Glomerular visceral epithelial cell (primary cell): ENCODE measurements around the gene POLR3A.
A peak's percentile ranks its signal among the peaks of the same experiment; 100 is the strongest.
"Not testable (repeated sequence)": the region's sequence is repeated elsewhere in the genome, so short reads cannot be mapped to it uniquely, and the experiment has no call there.

Experiments
- DNase-seq: peaks from one replicate; pipeline ENCODE4 v3.0.0-alpha.2; 2016; ENCODE audit errors: extremely low spot score

The POLR3A gene

GRCh38 chr10:78029269-78030226, at the start of gene POLR3A:
Gene POLR3A, minus strand, starts transcription at chr10:78029515. Its CDS starts 108 bp downstream, at chr10:78029407.
- peak; percentile 98 for DNase-seq

- DNase-seq: no peak
Measured at GRCh38 chr10:78078539-78079330, 49.4 kb upstream of the POLR3A start.

DNA sequence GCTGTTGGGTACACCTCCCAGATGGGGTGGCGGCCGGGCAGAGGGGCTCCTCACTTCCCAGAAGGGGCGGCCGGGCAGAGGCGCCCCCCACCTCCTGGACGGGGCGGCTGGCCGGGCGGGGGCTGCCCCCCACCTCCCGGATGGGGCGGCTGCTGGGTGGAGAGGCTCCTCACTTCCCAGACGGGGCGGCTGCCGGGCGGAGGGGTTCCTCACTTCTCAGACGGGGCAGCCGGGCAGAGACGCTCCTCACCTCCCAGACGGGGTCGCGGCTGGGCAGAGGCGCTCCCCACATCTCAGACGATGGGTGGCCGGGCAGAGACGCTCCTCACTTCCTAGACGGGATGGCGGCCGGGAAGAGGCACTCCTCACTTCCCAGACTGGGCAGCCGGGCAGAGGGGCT, 46.5 kb upstream of the POLR3A start:
- DNase-seq: not testable (repeated sequence)

- DNase-seq: no peak
Measured at GRCh38 chr10:78072504-78072903, 43.2 kb upstream of the POLR3A start.

- DNase-seq: no peak
Measured at GRCh38 chr10:78071857-78072179, 42.5 kb upstream of the POLR3A start.

- DNase-seq: no peak
Measured at GRCh38 chr10:78071140-78071856, 42.0 kb upstream of the POLR3A start.

DNA sequence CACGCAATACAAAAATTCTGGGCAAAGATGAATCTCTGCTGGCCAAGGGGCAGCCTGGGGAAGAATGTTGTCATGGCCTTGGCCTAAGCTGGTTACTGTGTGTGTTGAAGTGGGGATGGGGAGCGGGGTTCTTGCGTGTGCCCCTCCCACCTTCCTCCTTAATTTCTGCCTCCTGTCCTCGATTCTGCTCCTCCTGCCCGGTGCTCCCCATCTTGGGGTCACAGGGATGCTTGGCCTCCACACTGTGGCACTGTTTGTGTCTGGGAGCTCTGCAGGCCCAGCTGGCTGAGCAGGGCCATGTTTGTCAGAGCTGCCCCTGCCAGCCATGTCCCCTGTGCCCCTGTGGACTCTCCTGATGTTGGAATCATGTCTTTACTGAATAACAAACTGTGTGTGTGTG, 41.4 kb upstream of the POLR3A start:
- DNase-seq: no peak

- DNase-seq: not testable (repeated sequence)
Measured at GRCh38 chr10:78070064-78070463, 40.7 kb upstream of the POLR3A start.

DNA sequence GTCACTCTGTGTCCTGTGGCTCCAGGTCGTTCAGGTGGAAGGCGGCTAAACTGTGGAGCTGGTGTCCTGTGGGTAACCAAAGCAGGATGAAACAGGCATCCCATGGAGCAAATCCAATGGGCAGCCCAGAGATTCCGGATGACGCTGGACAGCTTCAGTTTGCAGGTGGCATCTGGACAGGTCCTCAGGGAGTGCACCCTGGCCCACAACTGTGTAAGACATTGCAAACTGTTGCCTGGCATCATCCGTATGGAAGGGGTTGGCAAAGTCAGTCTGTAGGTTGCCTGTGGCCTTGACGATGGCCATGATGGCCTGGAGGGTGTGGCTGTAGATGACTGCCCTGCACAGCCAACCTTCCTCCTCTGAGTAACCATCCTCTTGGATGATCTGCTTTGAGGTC, 39.8 kb upstream of the POLR3A start:
- no peak for DNase-seq

- no peak for DNase-seq
Measured at GRCh38 chr10:78066728-78067430, 37.6 kb upstream of the POLR3A start.

DNA sequence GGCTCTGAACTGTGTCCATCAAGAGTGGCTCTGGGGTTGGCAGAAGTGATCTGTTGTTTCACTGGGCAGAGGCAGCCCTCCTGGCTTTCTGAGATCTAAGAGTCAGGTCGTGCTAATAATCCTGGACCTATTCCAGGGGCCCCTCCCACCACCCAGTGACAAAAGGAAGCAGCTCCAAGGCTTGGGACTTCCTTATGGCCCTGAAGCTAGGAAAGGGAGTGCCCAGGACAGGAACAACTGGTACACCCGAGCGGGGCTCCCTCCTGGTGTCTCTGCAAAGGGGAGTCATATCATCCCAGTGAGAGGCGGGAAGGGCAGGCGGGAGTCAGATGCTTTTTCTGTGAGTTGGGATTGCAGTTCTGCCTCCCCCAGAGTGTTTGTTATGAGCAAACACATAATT, 36.7 kb upstream of the POLR3A start:
- DNase-seq: no peak

GRCh38 chr10:78065611-78066010, 36.3 kb upstream of the POLR3A start:
- DNase-seq: no peak

- DNase-seq: not testable (repeated sequence)
Measured at GRCh38 chr10:78064919-78065318, 35.6 kb upstream of the POLR3A start.

- DNase-seq: no peak
Measured at GRCh38 chr10:78063236-78063635, 33.9 kb upstream of the POLR3A start.

DNA sequence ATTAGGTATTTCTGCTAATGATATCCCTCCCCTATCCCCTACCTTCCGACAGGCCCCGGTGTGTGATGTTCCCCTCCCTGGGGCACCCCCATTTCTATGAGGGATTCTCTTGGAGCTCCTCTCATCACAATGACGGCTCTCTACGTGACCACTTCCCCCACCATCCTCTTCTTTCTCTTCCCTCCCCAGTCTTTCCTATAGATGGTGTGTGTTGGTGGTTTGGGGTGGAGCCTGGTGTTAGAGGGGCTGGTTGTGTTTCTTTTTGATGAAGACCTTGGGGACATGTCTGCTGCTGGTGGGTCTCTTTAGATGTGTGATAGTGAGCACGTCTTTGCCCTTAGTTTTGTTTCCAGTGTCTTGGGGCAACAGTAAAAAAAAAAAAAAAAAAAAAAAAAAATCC, 33.0 kb upstream of the POLR3A start:
- DNase-seq: no peak

DNA sequence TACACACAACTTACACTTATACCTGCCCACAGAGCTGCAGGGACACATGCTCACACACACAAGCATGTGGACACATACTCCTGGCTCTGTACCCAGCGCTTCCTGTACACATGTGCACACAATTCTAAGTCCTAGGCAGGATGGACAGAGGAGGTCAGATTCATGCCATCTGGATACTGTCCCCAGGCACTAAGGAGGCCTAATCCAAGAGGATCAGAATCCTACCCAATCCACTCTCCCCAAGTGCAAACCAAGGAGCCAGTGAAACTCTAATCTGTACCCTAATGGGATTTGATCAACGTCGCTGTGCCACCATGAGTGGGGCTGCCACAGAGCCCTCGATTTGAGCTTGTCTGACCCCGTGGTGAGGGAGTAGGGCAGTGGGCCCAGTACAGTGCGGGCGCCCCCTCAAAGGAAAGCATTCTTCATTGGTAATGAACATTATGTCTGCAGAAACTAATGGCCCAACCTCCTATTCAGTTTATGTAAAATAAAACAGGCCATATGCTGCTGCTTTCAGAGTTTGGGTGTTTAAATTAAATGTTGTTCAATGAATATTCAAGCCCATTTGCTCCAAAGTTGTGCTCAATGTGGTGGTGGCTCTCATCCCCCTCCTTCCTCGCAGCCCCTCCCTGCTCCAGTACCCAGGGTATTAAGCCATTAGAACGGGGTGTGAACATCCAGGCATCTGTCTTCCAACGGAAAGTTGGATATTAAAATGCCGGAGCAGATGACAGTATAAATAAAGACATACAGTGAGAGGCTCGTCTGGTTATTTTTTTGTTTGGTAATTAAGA, 30.8 kb upstream of the POLR3A start:
- no peak for DNase-seq

DNA sequence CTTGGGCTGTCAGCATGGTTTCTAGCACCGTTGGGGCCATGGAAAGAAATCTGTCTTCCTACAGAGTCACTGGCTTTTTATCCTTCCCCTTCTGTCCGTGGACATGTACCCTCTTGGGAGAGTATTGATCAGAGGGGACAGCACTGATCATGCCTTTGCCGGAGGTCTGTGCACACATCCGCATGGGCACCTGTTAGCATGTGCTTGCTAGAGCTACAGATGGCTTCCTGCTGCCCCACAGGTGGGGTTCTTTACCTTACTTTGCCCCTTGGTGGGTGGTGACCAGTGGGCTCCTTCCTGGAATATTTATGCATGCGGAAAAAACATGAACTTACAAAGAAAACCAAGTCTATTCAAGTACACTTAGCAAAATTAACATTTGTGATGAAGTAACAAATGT, 29.2 kb upstream of the POLR3A start:
- no peak for DNase-seq

DNA sequence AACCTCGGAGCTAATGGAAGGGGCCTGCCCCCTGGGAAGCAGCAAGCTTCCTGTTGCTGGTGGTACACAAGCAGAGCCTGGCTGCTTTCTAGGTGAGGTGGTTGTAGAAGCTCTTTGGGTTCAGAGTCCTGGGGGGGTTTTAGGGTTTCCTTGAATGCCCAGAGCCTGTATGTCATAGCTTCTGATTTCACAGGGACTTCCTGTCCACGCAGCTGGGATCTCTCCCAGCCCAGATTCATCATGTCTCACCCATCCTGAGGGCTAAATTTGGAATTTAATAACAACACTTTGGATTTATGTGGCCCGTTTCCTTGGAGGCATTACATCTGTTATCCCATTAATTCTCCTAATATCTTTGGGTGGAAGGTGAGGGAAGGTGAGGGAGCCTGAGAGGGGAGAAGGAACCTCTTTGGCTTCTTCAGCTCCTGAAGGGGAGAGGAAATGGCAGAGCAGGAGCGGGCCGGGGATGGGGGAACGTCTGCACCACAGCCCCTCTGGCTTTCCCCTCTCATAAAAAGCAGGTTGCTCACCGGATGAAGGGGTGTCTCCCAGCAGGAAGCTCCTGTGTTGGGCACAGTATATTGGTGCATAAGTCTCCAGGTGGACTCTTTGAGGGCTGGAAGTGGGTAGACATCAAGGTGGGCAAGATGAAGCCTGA, 24.0 kb upstream of the POLR3A start:
- DNase-seq: peak; percentile 23

- DNase-seq: no peak
Measured at GRCh38 chr10:78049851-78050250, 20.5 kb upstream of the POLR3A start.

DNA sequence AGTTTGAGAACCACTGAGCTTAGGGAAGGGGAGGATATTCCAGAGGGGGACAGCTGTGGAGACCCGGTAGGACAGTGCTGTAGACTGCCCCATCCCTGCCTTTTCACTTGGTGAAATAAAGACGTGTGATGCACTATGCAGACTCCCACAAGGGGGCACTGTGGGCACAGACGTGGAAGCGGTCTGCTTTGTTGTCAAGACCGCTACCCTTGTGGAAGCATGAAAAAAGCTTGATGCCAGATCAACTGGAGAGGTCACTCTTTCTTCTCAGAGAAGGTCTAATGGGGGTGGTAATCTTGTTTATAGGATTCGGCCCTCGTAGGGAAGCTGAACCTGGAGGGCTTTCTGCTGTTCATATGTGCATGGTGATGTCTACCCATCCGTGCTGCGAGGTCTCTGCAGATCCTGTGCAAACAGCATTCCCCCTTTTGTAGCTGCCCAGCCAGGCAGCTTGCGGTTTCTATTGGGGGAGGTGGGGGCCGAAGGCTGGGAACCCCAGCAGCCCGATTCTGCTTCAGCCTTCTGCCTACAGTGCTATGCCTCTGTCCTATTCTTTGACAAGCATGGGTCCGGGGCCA, 18.1 kb upstream of the POLR3A start:
- DNase-seq: peak; percentile 81
